GM23338 (cell line): Measurements from ENCODE around the gene RAPGEF3. TPM values are rescaled to one million over a fixed set of nuclear protein-coding genes. Genes with fewer than 3 reads are reported as not detected.

Source experiments
- ATAC-seq: fragments of 200-7000 bp; cut with Tn5 transposase; 3 replicates; pipeline ENCODE4 v1.9.1; 2020
- DNase-seq: peaks from one replicate; pipeline ENCODE4 v3.0.0-alpha.2; 2015; ENCODE audit warnings: low spot score
- H2AFZ ChIP-seq: fragments of 200-600 bp; sonication (generic); 2 replicates; pipeline ENCODE4 v1.8.0; 2016; ENCODE audit warnings: antibody characterized with exemption, mild to moderate bottlenecking, moderate library complexity
- H3F3A ChIP-seq: fragments of 200-600 bp; sonication (generic); replicated peaks from 2 replicates; pipeline ENCODE4 v1.8.0; 2017; ENCODE audit warnings: antibody characterized with exemption, mixed run types, low read depth
- H3K27ac ChIP-seq: fragments of 200-600 bp; sonication (generic); 2 replicates; pipeline ENCODE4 v1.6.1; 2016; ENCODE audit warnings: low read depth
- H3K27me3 ChIP-seq: fragments of 200-600 bp; sonication (generic); 2 replicates; pipeline ENCODE4 v1.8.0; 2016; ENCODE audit warnings: mild to moderate bottlenecking, mixed run types, moderate library complexity; ENCODE audit not compliant: insufficient read depth
- H3K36me3 ChIP-seq: fragments of 200-600 bp; sonication (generic); 2 replicates; pipeline ENCODE4 v1.8.0; 2016; ENCODE audit warnings: mild to moderate bottlenecking; ENCODE audit not compliant: insufficient read depth
- H3K4me1 ChIP-seq: fragments of 200-600 bp; sonication (generic); 2 replicates; pipeline ENCODE4 v1.8.0; 2016; ENCODE audit warnings: mild to moderate bottlenecking, moderate library complexity; ENCODE audit not compliant: insufficient read depth
- H3K4me2 ChIP-seq: fragments of 200-600 bp; sonication (generic); 2 replicates; pipeline ENCODE4 v1.7.1; 2017; ENCODE audit warnings: mixed run types
- H3K4me3 ChIP-seq: fragments of 200-600 bp; sonication (generic); 2 replicates; pipeline ENCODE4 v1.6.1; 2016; ENCODE audit warnings: mixed run types
- H3K79me2 ChIP-seq: fragments of 200-600 bp; sonication (generic); replicated peaks from 2 replicates; pipeline ENCODE4 v1.8.0; 2017; ENCODE audit warnings: mild to moderate bottlenecking; ENCODE audit not compliant: insufficient read depth
- H3K9me2 ChIP-seq: fragments of 200-600 bp; sonication (generic); 2 replicates; pipeline ENCODE4 v1.8.0; 2017; ENCODE audit not compliant: insufficient read depth
- H4K20me1 ChIP-seq: fragments of 200-600 bp; sonication (generic); replicated peaks from 2 replicates; pipeline ENCODE4 v1.8.0; 2017; ENCODE audit warnings: mild to moderate bottlenecking; ENCODE audit not compliant: insufficient read depth
- H3K27ac Mint-ChIP-seq: 2 replicates; pipeline ENCODE4 v1.8.0; 2020; ENCODE audit warnings: inconsistent platforms, mild to moderate bottlenecking, moderate library complexity, mixed read lengths
- H3K27me3 Mint-ChIP-seq: 3 replicates; pipeline ENCODE4 v1.8.0; 2022; ENCODE audit warnings: low read depth, mild to moderate bottlenecking, moderate library complexity, mixed read lengths, inconsistent platforms; ENCODE audit not compliant: insufficient read depth, poor library complexity
- H3K36me3 Mint-ChIP-seq: 3 replicates; pipeline ENCODE4 v1.8.0; 2021; ENCODE audit warnings: low read depth, mild to moderate bottlenecking, inconsistent platforms, moderate library complexity, mixed read lengths
- H3K4me1 Mint-ChIP-seq: 3 replicates; pipeline ENCODE4 v1.8.0; 2020; ENCODE audit warnings: mild to moderate bottlenecking, inconsistent platforms, mixed read lengths
- H3K4me3 Mint-ChIP-seq: 3 replicates; pipeline ENCODE4 v1.8.0; 2021; ENCODE audit warnings: moderate library complexity, mild to moderate bottlenecking, inconsistent platforms, mixed read lengths
- H3K9me3 Mint-ChIP-seq: 3 replicates; pipeline ENCODE4 v1.8.0; 2020; ENCODE audit warnings: moderate library complexity, mild to moderate bottlenecking, inconsistent platforms, mixed read lengths
- CTCF ChIP-seq, 2 experiments: fragments of 200-600 bp in 1 of 2; sonication (generic) in 1 of 2; conservative IDR thresholded peaks; 2 replicates each; pipeline versions ENCODE4 v1.5.1 to v1.6.1; 2016 to 2017; ENCODE audit warnings: antibody characterized with exemption in 2 of 2, low read depth in 2 of 2, mild to moderate bottlenecking in 2 of 2, moderate library complexity in 1 of 2
- EZH2 ChIP-seq: fragments of 200-600 bp; sonication (generic); IDR thresholded peaks from one replicate; pipeline ENCODE4 v1.8.0; 2017; ENCODE audit warnings: antibody characterized with exemption, mild to moderate bottlenecking, low read depth; ENCODE audit not compliant: unreplicated experiment
- EZH2phosphoT487 ChIP-seq: fragments of 200-600 bp; sonication (generic); IDR thresholded peaks from one replicate; pipeline ENCODE4 v1.8.1; 2018; ENCODE audit warnings: antibody characterized with exemption; ENCODE audit not compliant: unreplicated experiment
- NANOG ChIP-seq: IDR thresholded peaks from 2 replicates; pipeline ENCODE4 v1.6.1; 2016; ENCODE audit warnings: antibody characterized with exemption, borderline replicate concordance
- POLR2AphosphoS5 ChIP-seq: IDR thresholded peaks from 2 replicates; pipeline ENCODE4 v1.6.1; 2016; ENCODE audit warnings: antibody characterized with exemption, low read depth
- REST ChIP-seq: IDR thresholded peaks from one replicate; pipeline ENCODE4 v1.6.1; 2018; ENCODE audit warnings: antibody characterized with exemption; ENCODE audit not compliant: unreplicated experiment
- ZNF114 ChIP-seq: fragments of 250-450 bp; sonication (Bioruptor Pico); IDR thresholded peaks from 2 replicates; pipeline ENCODE4 v1.5.0; 2020; ENCODE audit warnings: mild to moderate bottlenecking, moderate library complexity
- ZNF462 ChIP-seq: fragments of 250-450 bp; sonication (Bioruptor Pico); IDR thresholded peaks from 2 replicates; pipeline ENCODE4 v1.5.0; 2020; ENCODE audit warnings: mild to moderate bottlenecking, moderate library complexity
- polyA plus RNA-seq: library from polyadenylated mRNA; unstranded; fragments of >200 nt; fragmentation: Nextera tagmentation; extraction: Ambion mirVana; gene quantifications from 2 replicates; pipeline ENCODE4 v1.2.1, GENCODE V29; 2016
- total RNA-seq: library from RNA; depleted of rRNA; stranded (reverse); fragments of >200 nt; shearing (Covaris generic); gene quantifications from 2 replicates; pipeline ENCODE4 v1.2.3, GENCODE V29; 2014

The RAPGEF3 gene
- total and polyA plus RNA-seq, 2 experiments from 2014 or later = 2.3 to 11.8 TPM

- H3K4me3 ChIP-seq = no peak overlapping the region
- no peak overlapping the region for H3K27ac ChIP-seq
- no peak overlapping the region for H2AFZ ChIP-seq
- no peak overlapping the region for H3K27ac Mint-ChIP-seq
- H3K4me1 Mint-ChIP-seq = peaks cover 37% of the 10 kb centered on the region
- DNase-seq = no peak
- H3K79me2 ChIP-seq = no peaks in the 10 kb centered on the region
- 0 out of 2 replicates have a peak, but pooled peaks cover 4% of the 10 kb centered on the region for H3K4me1 ChIP-seq
- no peak overlapping the region for H3K4me3 Mint-ChIP-seq
- no peaks in the 10 kb centered on the region; the same call in 2 of the 3 replicates for H3K36me3 Mint-ChIP-seq
- H3K9me3 Mint-ChIP-seq = no peaks in the 10 kb centered on the region; the same call in 2 of the 3 replicates
- H3K27me3 ChIP-seq = no peaks in the 10 kb centered on the region
- no peaks in the 10 kb centered on the region for H3K36me3 ChIP-seq
- H3K27me3 Mint-ChIP-seq = peaks cover 23% of the 10 kb centered on the region
- ATAC-seq = peak; percentile 16
- H3K4me2 ChIP-seq = no peak overlapping the region
- no peaks in the 10 kb centered on the region for H4K20me1 ChIP-seq
- no peaks in the 10 kb centered on the region for H3F3A ChIP-seq
- no peak for TF ChIP-seq EZH2
- TF ChIP-seq CTCF (conservative IDR thresholded peaks at IDR 0.05; ENCODE audit: low read depth in 2 of 2) = no peak
- no peak for TF ChIP-seq ZNF114 (CRISPR knock-in tag)
- no peak for TF ChIP-seq NANOG
- TF ChIP-seq ZNF462 (CRISPR knock-in tag) = no peak
- TF ChIP-seq POLR2AphosphoS5 = no peak
- TF ChIP-seq REST = no peak
- no peak for TF ChIP-seq EZH2phosphoT487
- no peaks in the 10 kb centered on the region for H3K9me2 ChIP-seq
These were observed 17.4 kb downstream of the RAPGEF3 start for GRCh38 chr12:47741340-47741703.
